Fibroblast of lung (primary cell): ENCODE measurements around the gene NCAN.

ENCODE experiments used
- CTCF ChIP-seq, 2 donors: IDR thresholded peaks in 1 of 2; conservative IDR thresholded peaks in 1 of 2; 1 replicate in 1 of 2; 2 replicates in 1 of 2; pipeline ENCODE4 v1.5.1; 2011 to 2012; ENCODE audit warnings: low read length in 2 of 2, control low read depth in 1 of 2, inconsistent platforms in 1 of 2, low read depth in 1 of 2, mild to moderate bottlenecking in 1 of 2
- EZH2 ChIP-seq: IDR thresholded peaks from 2 replicates; pipeline ENCODE4 v1.5.1; 2012; ENCODE audit warnings: low read length, control low read depth, mild to moderate bottlenecking; ENCODE audit errors: missing control alignments

GRCh38 chr19:19276851-19277250 lies 65.1 kb downstream of the NCAN start:
- TF ChIP-seq CTCF (conservative IDR thresholded peaks at IDR 0.05 in 1 of 2, IDR thresholded peaks at IDR 0.05 in 1 of 2; ENCODE audit: low read depth in 1 of 2, low read length in 2 of 2) (no peak), EZH2 (no peak)
